Endothelial cell of umbilical vein (primary cell): ENCODE measurements around the gene KLC4. TPM values are rescaled to one million over a fixed set of nuclear protein-coding genes. Genes with fewer than 3 reads are reported as not detected.

ENCODE experiments used
- BruUV-seq: library from RNA; stranded (reverse); fragments of 400-500 nt; replicated peaks from 2 replicates; lab custom pipeline; 2021; lab: Mats Ljungman, UMichigan
- CTCF ChIA-PET: fragments of 300-600, 350-600 bp; sonication (Branson Sonifier 250); formaldehyde crosslinking; loops from one replicate; lab custom pipeline; 2021; ENCODE audit warnings: antibody characterized with exemption, inconsistent platforms; lab: Charles Lee
- POLR2A ChIA-PET: fragments of 300-600, 350-600 bp; sonication (Branson Sonifier 250); formaldehyde crosslinking; loops from one replicate; lab custom pipeline; 2021; ENCODE audit warnings: antibody characterized with exemption, inconsistent platforms; lab: Charles Lee
- DNase-seq: peaks from one replicate; pipeline ENCODE4 v3.0.0-alpha.2; 2011; ENCODE audit warnings: low read depth, low spot score
- FAIRE-seq: peaks from 2 replicates; lab custom pipeline; 2011; peaks lifted over from hg19 to GRCh38; lab: Jason Lieb, UNC
- H2AFZ ChIP-seq: 2 replicates; pipeline ENCODE4 v1.6.0; 2012; ENCODE audit warnings: low read depth, low read length, control low read depth, inconsistent platforms
- H3K27ac ChIP-seq: 2 replicates; pipeline ENCODE4 v1.5.1; 2011; ENCODE audit warnings: low read depth, mild to moderate bottlenecking, control low read depth, low read length, moderate library complexity; ENCODE audit not compliant: insufficient read depth
- H3K27me3 ChIP-seq, 2 experiments: 2 replicates each; pipeline versions ENCODE4 v1.6.0 to v1.6.1; 2011; ENCODE audit warnings: low read length in 2 of 2, mixed read lengths in 1 of 2; ENCODE audit not compliant: control insufficient read depth in 2 of 2, insufficient read depth in 2 of 2
- H3K36me3 ChIP-seq, 2 experiments: 2 replicates in 1 of 2; 3 replicates in 1 of 2; pipeline ENCODE4 v1.5.1; 2011; ENCODE audit warnings: low read length in 2 of 2, mild to moderate bottlenecking in 1 of 2, moderate library complexity in 1 of 2; ENCODE audit not compliant: control insufficient read depth in 2 of 2, insufficient read depth in 2 of 2; ENCODE audit errors: extremely low read depth in 1 of 2
- H3K4me1 ChIP-seq: 3 replicates; pipeline ENCODE4 v1.5.1; 2011; ENCODE audit warnings: mild to moderate bottlenecking, low read length; ENCODE audit not compliant: control insufficient read depth, insufficient read depth; ENCODE audit errors: extremely low read depth
- H3K4me2 ChIP-seq: 2 replicates; pipeline ENCODE4 v1.6.1; 2011; ENCODE audit warnings: low read length, control low read depth, mixed read lengths; ENCODE audit not compliant: insufficient read depth
- H3K4me3 ChIP-seq, 3 experiments: fragments of 200-600 bp in 1 of 3; sonication (generic), shearing (Covaris generic) in 1 of 3; replicated peaks in 1 of 3; 2 replicates each; pipeline ENCODE4 v1.5.1; 2011 to 2016; ENCODE audit warnings: control low read depth in 3 of 3, low read length in 3 of 3, mild to moderate bottlenecking in 2 of 3, inconsistent platforms in 1 of 3, low read depth in 1 of 3, moderate library complexity in 1 of 3; ENCODE audit not compliant: insufficient read depth in 1 of 3
- H3K79me2 ChIP-seq: 2 replicates; pipeline ENCODE4 v1.6.0; 2012; ENCODE audit warnings: low read length, inconsistent platforms; ENCODE audit not compliant: control insufficient read depth, insufficient read depth
- H3K9ac ChIP-seq: replicated peaks from 2 replicates; pipeline ENCODE3; 2011; ENCODE audit warnings: low read length, control low read depth; ENCODE audit not compliant: insufficient read depth; ENCODE audit errors: extremely low read depth
- H3K9me1 ChIP-seq: replicated peaks from 3 replicates; pipeline ENCODE4 v1.6.0; 2011; ENCODE audit warnings: mild to moderate bottlenecking, low read length; ENCODE audit not compliant: control insufficient read depth, insufficient read depth; ENCODE audit errors: extremely low read depth
- H3K9me3 ChIP-seq: replicated peaks from 2 replicates; pipeline ENCODE4 v1.5.1; 2012; ENCODE audit warnings: low read length, inconsistent platforms; ENCODE audit not compliant: control insufficient read depth, insufficient read depth
- H4K20me1 ChIP-seq: replicated peaks from 2 replicates; pipeline ENCODE3; 2011; ENCODE audit warnings: mild to moderate bottlenecking, low read length; ENCODE audit not compliant: control insufficient read depth, insufficient read depth; ENCODE audit errors: extremely low read depth
- CTCF ChIP-seq, 2 donors: IDR thresholded peaks; 1 replicate in 1 of 2; 2 replicates in 1 of 2; pipeline ENCODE4 v1.5.1; 2011; ENCODE audit warnings: low read length in 2 of 2, mild to moderate bottlenecking in 2 of 2, moderate library complexity in 2 of 2, control low read depth in 1 of 2, inconsistent platforms in 1 of 2, low read depth in 1 of 2; ENCODE audit not compliant: insufficient read depth in 1 of 2; ENCODE audit errors: extremely low read depth in 1 of 2
- EZH2 ChIP-seq: IDR thresholded peaks from 2 replicates; pipeline ENCODE4 v1.6.1; 2012; ENCODE audit warnings: borderline replicate concordance, low read depth, mild to moderate bottlenecking, moderate library complexity, low read length, inconsistent platforms; ENCODE audit not compliant: severe bottlenecking
- FOS ChIP-seq: IDR thresholded peaks from 2 replicates; pipeline ENCODE4 v1.6.1; 2011; ENCODE audit warnings: mild to moderate bottlenecking, low read length, moderate library complexity, borderline replicate concordance; ENCODE audit not compliant: insufficient read depth
- GATA2 ChIP-seq: IDR thresholded peaks from 2 replicates; pipeline ENCODE4 v1.7.0; 2011; ENCODE audit warnings: low read depth, mild to moderate bottlenecking, moderate library complexity, mixed read lengths, low read length; ENCODE audit not compliant: insufficient read length, insufficient read depth
- JUN ChIP-seq: IDR thresholded peaks from 2 replicates; pipeline ENCODE4 v1.6.1; 2011; ENCODE audit warnings: borderline replicate concordance, low read depth; ENCODE audit not compliant: insufficient read length, insufficient read depth
- MAX ChIP-seq: IDR thresholded peaks from 2 replicates; pipeline ENCODE4 v1.6.1; 2011; ENCODE audit not compliant: insufficient read depth, insufficient read length
- MYC ChIP-seq: IDR thresholded peaks from one replicate; pipeline ENCODE4 v1.6.1; 2011; ENCODE audit warnings: mild to moderate bottlenecking, low read depth, low read length
- POLR2A ChIP-seq: IDR thresholded peaks from 2 replicates; pipeline ENCODE4 v1.6.1; 2012; ENCODE audit warnings: low read depth, mild to moderate bottlenecking, control low read depth, low read length
- POLR2AphosphoS5 ChIP-seq: IDR thresholded peaks from 2 replicates; pipeline ENCODE4 v1.6.1; 2012; ENCODE audit warnings: low read depth, mild to moderate bottlenecking, control low read depth, low read length, moderate library complexity; ENCODE audit not compliant: insufficient read depth
- dilution Hi-C: fragments of 300-500 bp; cut with MboI; formaldehyde crosslinking; loops from one replicate; pipeline ENCODE4 v1.15.0; 2019; ENCODE audit warnings: low sequenced_read_pairs; ENCODE audit not compliant: extremely low pct_ligation_motif_present
- intact Hi-C: fragments of 100-400 bp; cut with micrococcal nuclease; formaldehyde crosslinking; loops from one replicate; pipeline ENCODE4 v1.10.0; 2022
- polyA plus RNA-seq, 4 experiments: library from polyadenylated mRNA; depleted of rRNA in 3 of 4; stranded (reverse) in 3 of 4; unstranded in 1 of 4; fragments of >200 nt; gene quantifications; 2 replicates each; pipeline versions ENCODE4 v1.2.1 to v1.2.3, GENCODE V29; 2011 to 2012; ENCODE audit warnings: missing spikeins in 1 of 4
- total RNA-seq: library from RNA; stranded (reverse); gene quantifications from 2 replicates; pipeline ENCODE4 v1.2.3, GENCODE V29; 2021

KLC4 gene
- total and polyA plus RNA-seq, 2 donors (not counting 3 experiments of a cell fraction or from before 2014, with no cell fraction given), result 17.7 to 26.8 TPM

GRCh38 chr6:43013097-43013842 is 46.2 kb upstream of the KLC4 start:
- DNase-seq, result no peak
- intact Hi-C loops (loop anchor here (1.0 to 5.0 kb wide), 2 partner anchors 29 to 51 kb away; partner anchors contain the start of genes GNMT and PPP2R5D), dilution Hi-C loops (no loop called here)
- peak overlapping the region; percentile 29 for H3K27ac ChIP-seq
- H3K9me3 ChIP-seq, result no peaks in the 10 kb centered on the region
- FAIRE-seq, result peak; percentile 21
- peak overlapping the region; percentile 56 to 87 (median 72) for H3K4me3 ChIP-seq
- no peaks in the 10 kb centered on the region for H4K20me1 ChIP-seq
- peaks cover 17% of the 10 kb centered on the region for H3K4me1 ChIP-seq
- H3K27me3 ChIP-seq, result no peaks in the 10 kb centered on the region
- peak overlapping the region; percentile 86 for H3K4me2 ChIP-seq
- peaks cover 34% of the 10 kb centered on the region for H3K79me2 ChIP-seq
- peaks cover 10 to 26% of the 10 kb centered on the region in 2 experiments for H3K36me3 ChIP-seq
- ChIA-PET CTCF (interaction anchor here (0.9 to 8.7 kb wide), 6 partner anchors 25 to 131 kb away, joined by 3 to 55 read pairs (median 4); partner anchors contain the start of genes CUL7 and PEX6), POLR2A (interaction anchor here (0.7 to 1.9 kb wide), 8 partner anchors 17 to 84 kb away, joined by 3 to 9 read pairs (median 5); partner anchors contain the start of genes CNPY3, CUL7, KLC4 and MRPL2)
- BruUV-seq, result TSS peak; percentile 80
- H3K9me1 ChIP-seq, result no peaks in the 10 kb centered on the region
- peak; percentile 24 for TF ChIP-seq POLR2A
- no peak for TF ChIP-seq POLR2AphosphoS5
- peak overlapping the region; percentile 84 for H2AFZ ChIP-seq
- H3K9ac ChIP-seq, result peak overlapping the region; percentile 49

DNA sequence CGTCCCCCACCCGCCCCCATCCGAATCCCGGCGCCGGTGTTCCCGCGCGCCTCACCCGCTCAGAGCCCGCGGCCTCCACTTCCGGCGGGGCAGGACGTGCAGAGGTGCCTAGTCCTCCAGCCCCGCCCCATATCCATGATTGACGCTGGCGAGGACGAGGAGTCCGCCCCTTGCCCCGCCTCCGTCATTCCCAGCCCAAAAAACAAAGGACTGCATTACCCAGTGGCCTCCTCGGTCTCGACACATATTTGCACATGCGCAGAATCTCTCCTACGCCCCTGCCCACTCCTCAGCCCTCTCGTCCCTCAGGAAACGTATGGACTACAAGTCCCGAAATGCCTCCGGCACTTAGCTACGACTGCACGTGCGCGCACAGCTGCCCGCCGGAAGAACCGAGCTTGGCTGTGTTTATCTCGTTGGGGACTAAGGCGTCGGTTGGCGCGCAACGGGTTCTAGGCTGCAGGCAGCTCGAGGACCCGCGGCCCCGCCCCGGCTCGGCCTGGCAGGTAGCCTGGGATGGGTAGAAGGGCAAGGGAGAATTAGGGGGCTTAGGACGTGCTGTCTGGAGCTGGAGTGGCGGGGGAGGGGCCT is 45.5 kb upstream of the KLC4 start, which contains the start of the genes KLHDC3 and MEA1:
KLHDC3 (plus strand) TSS at position 407 of the 591 bp plus-strand sequence. CDS start 2,944 bp downstream, outside the sequence.
MEA1 (minus strand) TSS at position 104 of the 591 bp plus-strand sequence. CDS start 133 bp downstream, outside the sequence.
- peaks cover 5 to 30% of the 10 kb centered on the region in 2 experiments for H3K36me3 ChIP-seq
- CTCF ChIA-PET, result interaction anchor here (0.5 to 8.7 kb wide), 9 partner anchors 17 to 130 kb away, joined by 3 to 55 read pairs (median 4); partner anchors contain the start of genes CNPY3, CUL7 and PEX6

More for the DNA sequence above, 45.5 kb upstream of the KLC4 start, which contains the start of the genes KLHDC3 and MEA1:
- FAIRE-seq (peak; percentile 99), DNase-seq (peak; percentile 100)
- Histone ChIP-seq H3K9ac (peak within 1 kb of the TSS; percentile 90), H3K4me2 (peak within 1 kb of the TSS; percentile 95), H3K4me3 (peak within 1 kb of the TSS; percentile 58 to 87 (median 72)), H3K9me3 (no peaks in the 10 kb centered on the region), H3K27ac (peak within 1 kb of the TSS; percentile 52), H4K20me1 (no peaks in the 10 kb centered on the region), H3K9me1 (no peaks in the 10 kb centered on the region), H3K4me1 (peaks cover 17% of the 10 kb centered on the region), H3K27me3 (no peaks in the 10 kb centered on the region), H3K79me2 (peaks cover 34% of the 10 kb centered on the region), H2AFZ (peak within 1 kb of the TSS; percentile 84)
- POLR2A ChIA-PET, result interaction anchor here (0.7 to 1.9 kb wide), 7 partner anchors 30 to 85 kb away, joined by 4 to 9 read pairs (median 6); partner anchors contain the start of genes CNPY3, CUL7, KLC4 and MRPL2
- intact Hi-C loops, result loop anchor here (1.0 to 5.0 kb wide), 6 partner anchors 30 to 160 kb away; partner anchors contain the start of genes CNPY3, CUL7, GNMT and PEX6
- no TSS peak for BruUV-seq
- TF ChIP-seq FOS (no peak), POLR2A (no peak), JUN (no peak), POLR2AphosphoS5 (peak; percentile 79), EZH2 (no peak), GATA2 (no peak), MAX (peak; percentile 88), MYC (no peak), CTCF (IDR thresholded peaks at IDR 0.05; ENCODE audit: extremely low read depth in 1 of 2, insufficient read depth in 1 of 2, low read depth in 1 of 2, low read length in 2 of 2) (no peak)
- dilution Hi-C loops, result no loop called here
